PFSK-1 (cell line): ENCODE results near the gene CMTR2.

Source experiments
- FOXP2 ChIP-seq: optimal IDR thresholded peaks from 2 replicates; pipeline ENCODE3; 2011; ENCODE audit warnings: borderline replicate concordance, control low read depth, inconsistent platforms; ENCODE audit not compliant: insufficient read depth; ENCODE audit errors: extremely low read length, extremely low read depth
- POLR2AphosphoS5 ChIP-seq: IDR thresholded peaks from 2 replicates; pipeline ENCODE4 v1.6.1; 2012; ENCODE audit warnings: low read depth, mild to moderate bottlenecking, control low read depth, low read length, moderate library complexity
- SIN3A ChIP-seq: IDR thresholded peaks from 2 replicates; pipeline ENCODE4 v1.6.1; 2012; ENCODE audit warnings: mild to moderate bottlenecking, low read length, moderate library complexity, borderline replicate concordance; ENCODE audit not compliant: insufficient read depth
- TAF1 ChIP-seq: IDR thresholded peaks from 2 replicates; pipeline ENCODE4 v1.6.1; 2012; ENCODE audit warnings: low read length, control low read depth, borderline replicate concordance; ENCODE audit not compliant: insufficient read depth
- TF ChIP-seq, protein P1 (sequence below), 2 experiments: IDR thresholded peaks; 2 replicates each; pipeline versions ENCODE4 v1.6.1 to v1.8.0; 2011 to 2012; ENCODE audit warnings: low read depth in 2 of 2, low read length in 2 of 2, control low read depth in 1 of 2, inconsistent platforms in 1 of 2, mild to moderate bottlenecking in 1 of 2, moderate library complexity in 1 of 2; ENCODE audit not compliant: insufficient read depth in 1 of 2

The CMTR2 gene

DNA sequence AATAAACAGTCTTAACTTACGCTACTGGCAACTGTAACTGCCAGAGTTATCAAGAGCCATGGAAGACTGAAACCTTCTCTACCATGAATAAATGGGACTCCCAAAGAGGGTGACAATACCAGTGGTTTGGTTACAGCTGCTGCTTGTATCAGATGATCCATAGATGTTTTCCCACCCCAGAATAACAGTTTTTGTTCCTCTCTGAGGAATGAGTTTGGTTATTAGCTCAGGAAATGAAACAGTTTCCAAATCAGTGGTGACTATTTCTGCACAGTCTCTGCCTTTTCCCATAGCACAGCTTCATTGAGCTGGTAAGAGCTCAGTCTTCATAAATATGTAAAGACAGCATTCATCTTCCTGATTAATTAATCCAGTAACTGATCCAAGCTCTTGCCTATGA, 44.7 kb downstream of the CMTR2 start:
- TF ChIP-seq SIN3A (no peak), TAF1 (no peak), POLR2AphosphoS5 (no peak), FOXP2 (no peak)
- TF ChIP-seq, protein P1, sequence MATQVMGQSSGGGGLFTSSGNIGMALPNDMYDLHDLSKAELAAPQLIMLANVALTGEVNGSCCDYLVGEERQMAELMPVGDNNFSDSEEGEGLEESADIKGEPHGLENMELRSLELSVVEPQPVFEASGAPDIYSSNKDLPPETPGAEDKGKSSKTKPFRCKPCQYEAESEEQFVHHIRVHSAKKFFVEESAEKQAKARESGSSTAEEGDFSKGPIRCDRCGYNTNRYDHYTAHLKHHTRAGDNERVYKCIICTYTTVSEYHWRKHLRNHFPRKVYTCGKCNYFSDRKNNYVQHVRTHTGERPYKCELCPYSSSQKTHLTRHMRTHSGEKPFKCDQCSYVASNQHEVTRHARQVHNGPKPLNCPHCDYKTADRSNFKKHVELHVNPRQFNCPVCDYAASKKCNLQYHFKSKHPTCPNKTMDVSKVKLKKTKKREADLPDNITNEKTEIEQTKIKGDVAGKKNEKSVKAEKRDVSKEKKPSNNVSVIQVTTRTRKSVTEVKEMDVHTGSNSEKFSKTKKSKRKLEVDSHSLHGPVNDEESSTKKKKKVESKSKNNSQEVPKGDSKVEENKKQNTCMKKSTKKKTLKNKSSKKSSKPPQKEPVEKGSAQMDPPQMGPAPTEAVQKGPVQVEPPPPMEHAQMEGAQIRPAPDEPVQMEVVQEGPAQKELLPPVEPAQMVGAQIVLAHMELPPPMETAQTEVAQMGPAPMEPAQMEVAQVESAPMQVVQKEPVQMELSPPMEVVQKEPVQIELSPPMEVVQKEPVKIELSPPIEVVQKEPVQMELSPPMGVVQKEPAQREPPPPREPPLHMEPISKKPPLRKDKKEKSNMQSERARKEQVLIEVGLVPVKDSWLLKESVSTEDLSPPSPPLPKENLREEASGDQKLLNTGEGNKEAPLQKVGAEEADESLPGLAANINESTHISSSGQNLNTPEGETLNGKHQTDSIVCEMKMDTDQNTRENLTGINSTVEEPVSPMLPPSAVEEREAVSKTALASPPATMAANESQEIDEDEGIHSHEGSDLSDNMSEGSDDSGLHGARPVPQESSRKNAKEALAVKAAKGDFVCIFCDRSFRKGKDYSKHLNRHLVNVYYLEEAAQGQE (IDR thresholded peaks at IDR 0.05; ENCODE audit: insufficient read depth in 1 of 2, low read depth in 2 of 2, low read length in 2 of 2), result no peak

DNA sequence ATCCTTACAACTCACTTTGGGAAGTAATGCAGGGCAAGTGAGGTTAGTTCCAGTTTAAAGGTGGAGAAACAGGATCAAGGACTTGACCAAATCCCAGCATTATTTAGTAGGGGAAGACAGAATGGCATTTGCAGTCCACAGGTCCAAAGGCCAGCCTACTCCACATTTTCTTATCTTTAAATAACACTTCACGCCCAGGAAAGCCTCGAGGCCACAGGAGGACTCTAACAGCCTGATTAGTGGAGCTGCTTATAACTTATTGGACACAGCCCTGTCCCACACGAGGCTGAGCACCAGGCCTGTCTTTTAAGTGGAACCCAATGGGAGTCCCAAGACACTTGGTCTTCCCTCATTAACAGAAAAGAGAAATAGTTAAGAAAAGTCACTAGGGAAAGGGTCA, 46.6 kb downstream of the CMTR2 start:
- TF ChIP-seq FOXP2 (no peak), POLR2AphosphoS5 (no peak)
- TF ChIP-seq, protein P1 (IDR thresholded peaks at IDR 0.05; ENCODE audit: insufficient read depth in 1 of 2, low read depth in 2 of 2, low read length in 2 of 2), result no peak

DNA sequence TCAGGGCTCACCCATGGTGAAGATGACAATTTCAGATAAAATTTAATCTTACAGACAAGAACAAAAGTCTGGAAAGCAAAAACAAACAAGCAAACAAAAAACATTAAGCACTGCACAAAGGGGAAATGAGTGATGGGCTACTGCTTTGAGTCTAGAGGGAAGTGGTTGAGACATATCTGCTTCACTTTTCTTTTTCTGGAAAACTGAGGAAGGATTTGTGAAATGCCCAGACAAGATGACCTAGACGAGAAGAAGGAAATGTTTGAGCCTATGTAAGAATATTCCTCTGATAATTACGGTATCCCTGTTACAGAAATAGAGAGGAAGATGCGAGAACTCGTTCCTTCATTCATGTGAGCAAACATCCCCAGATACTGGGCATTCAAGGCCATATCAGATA, 47.2 kb downstream of the CMTR2 start:
- TF ChIP-seq, protein P1 (IDR thresholded peaks at IDR 0.05; ENCODE audit: insufficient read depth in 1 of 2, low read depth in 2 of 2, low read length in 2 of 2), result no peak
- no peak for TF ChIP-seq FOXP2
- TF ChIP-seq TAF1, result no peak
- TF ChIP-seq SIN3A, result no peak
- no peak for TF ChIP-seq POLR2AphosphoS5
